ENCODE measurements around the gene ATAT1.

The ATAT1 gene

DNA sequence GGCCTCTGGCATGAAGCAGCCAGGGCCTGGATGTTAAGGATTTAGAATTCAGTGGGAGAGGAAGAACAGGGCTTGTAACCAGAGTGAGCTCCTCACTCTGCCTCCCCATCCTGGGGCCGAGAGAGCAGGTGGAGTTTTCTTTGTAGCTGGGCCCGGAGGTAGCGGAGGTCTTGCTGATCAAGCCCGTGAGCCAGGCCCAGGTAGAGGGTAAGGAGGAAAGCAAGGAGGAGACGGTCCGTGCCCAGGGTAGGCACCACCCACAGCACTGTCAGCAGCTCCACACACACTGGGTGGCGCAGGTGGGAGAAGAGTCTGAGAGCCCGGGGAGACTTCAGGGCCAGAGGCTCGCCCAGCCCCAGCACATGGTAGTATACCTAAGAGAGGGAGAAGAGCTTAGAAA lies 61.9 kb downstream of the ATAT1 start:
- TF ChIP-seq, protein P1, sequence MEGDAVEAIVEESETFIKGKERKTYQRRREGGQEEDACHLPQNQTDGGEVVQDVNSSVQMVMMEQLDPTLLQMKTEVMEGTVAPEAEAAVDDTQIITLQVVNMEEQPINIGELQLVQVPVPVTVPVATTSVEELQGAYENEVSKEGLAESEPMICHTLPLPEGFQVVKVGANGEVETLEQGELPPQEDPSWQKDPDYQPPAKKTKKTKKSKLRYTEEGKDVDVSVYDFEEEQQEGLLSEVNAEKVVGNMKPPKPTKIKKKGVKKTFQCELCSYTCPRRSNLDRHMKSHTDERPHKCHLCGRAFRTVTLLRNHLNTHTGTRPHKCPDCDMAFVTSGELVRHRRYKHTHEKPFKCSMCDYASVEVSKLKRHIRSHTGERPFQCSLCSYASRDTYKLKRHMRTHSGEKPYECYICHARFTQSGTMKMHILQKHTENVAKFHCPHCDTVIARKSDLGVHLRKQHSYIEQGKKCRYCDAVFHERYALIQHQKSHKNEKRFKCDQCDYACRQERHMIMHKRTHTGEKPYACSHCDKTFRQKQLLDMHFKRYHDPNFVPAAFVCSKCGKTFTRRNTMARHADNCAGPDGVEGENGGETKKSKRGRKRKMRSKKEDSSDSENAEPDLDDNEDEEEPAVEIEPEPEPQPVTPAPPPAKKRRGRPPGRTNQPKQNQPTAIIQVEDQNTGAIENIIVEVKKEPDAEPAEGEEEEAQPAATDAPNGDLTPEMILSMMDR (IDR thresholded peaks at IDR 0.05; ENCODE audit: extremely low read depth, missing control alignments), result no peak
- no peak for DNase-seq (ENCODE audit: low spot score)

DNA sequence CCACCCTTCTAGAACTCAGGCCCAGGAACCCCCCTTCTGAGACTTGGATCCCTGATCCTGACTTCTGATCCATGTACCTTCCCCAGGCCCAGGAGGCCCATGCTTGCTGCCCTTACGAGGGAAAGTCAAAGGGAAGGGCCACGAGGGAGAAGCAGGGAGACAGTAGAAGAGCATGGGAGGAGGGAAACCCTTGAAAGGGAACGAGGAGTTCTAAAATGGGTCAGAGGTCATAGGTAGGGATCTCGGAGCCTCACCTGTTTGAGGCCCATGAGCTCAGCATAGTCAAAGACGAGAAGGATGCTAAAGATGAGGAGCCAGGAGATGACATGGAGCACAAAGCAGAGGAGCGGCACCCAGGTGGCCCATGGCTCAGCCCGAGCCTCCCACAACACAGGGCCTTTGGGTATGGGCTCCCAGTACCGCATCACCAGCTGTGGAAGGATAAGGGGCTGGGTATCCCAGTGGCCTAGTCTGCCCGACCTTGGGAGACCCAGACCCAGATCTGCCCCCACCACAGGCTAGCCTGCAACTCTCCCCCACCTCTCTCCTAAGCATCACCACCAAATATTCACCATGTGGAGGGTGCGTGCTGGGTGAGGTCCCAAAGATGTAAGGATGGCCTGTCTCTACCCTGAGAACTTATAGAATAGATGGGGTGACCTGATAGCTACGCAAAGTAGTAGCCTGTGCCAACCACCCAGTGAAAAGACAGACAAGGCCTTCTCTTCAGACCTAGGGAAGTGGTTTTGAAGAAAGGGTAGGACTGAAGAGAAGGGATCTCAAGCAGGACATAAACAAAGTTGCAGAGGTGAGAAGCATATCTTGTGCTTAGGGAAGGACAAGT lies 62.6 kb downstream of the ATAT1 start:
- no peak for DNase-seq (ENCODE audit: low spot score)
- TF ChIP-seq, protein P1 (IDR thresholded peaks at IDR 0.05; ENCODE audit: extremely low read depth, missing control alignments), result no peak

DNA sequence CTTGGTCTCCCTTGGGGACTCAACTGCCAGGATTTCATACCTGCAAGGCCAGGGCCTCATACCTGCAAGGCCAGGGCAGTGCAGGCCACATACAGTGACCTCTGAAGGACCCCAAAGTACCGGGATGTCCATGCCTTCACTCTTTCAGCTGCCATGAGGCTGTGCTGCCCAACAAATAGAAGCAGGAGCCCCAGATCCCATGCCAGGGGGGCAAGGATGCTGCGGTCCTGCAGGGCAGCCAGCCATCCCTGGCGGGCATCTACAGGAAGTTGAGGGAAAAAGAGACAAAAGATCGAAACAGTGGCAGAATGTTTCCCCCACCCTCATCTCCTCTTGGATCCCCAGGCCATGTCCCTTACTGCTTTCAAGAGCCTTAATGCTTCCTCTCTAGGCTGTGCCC lies 63.3 kb downstream of the ATAT1 start:
- TF ChIP-seq, protein P1 (IDR thresholded peaks at IDR 0.05; ENCODE audit: extremely low read depth, missing control alignments), result no peak
- no peak for DNase-seq (ENCODE audit: low spot score)

DNA sequence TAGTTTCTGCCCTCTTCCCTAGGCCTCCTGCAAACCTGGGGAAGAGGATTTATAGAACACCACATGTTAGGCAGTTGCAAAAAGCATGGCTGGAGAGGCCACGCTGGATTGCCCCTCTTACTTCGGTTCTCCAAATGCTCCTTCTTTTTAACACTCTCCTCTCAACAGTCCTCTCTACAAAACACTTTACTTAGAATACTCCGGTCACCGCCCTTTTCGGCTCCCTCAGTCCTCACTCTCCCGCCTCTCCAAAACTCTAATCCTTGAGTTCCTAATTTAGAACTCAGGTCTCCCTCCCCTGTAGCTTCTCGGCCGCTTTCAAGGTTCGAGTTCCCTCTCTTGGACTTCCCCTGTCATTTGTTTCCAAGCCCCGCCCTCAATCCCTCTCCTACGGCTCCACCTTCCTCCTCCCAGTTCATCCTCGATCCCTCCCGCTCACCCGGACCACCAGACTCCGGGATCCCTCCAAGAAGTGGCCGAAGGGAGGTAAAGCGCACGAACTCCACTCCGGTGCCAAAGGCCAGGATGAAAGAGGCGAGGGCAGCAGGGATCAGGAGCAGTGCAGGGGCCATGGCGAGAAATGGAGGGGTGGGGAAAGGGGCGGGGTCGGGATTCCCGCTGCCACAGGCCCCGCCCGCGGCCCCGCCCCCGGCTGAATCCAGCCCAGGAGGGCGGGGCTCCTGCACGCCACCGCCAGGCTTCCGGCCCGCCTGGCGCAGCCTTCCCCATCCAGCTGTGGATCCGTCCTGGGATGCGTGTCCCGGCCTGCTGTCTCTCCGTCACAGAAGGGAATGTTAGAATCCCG lies 63.9 kb downstream of the ATAT1 start, which contains the start of gene NRM:
Gene NRM (minus strand): TSS at position 582 of the 805 bp plus-strand sequence. CDS start 10 bp downstream, at position 572.
- TF ChIP-seq, protein P1 (IDR thresholded peaks at IDR 0.05; ENCODE audit: extremely low read depth, missing control alignments), result no peak

DNA sequence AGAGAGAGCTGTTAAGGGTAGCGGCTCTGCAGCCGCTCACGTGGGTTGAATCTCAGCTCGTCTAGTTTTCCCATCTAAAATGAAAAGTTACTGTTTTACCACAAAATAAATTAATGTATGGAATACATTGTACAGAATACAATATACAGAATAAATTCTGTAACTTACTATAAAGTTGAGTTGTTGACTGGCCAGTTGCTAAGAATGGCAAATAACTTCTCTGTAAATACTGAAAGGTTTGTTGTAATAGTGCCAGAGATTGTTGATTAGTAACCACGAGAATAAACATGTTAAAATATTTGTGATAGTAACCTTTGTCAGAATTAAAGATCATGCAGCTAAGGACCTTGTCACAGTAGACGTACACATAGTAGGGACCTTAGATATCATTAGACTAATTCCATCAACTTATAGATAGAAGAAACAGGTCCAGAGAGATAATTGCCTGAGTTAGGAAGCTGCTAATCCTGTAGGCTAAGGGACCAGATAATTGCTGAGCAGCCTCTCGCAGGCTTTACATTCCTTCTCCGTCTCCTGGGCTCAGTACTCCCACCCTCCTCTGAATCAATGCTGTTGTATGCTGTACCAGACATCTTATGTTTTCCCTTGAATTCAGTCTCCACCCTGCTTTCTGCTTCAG lies 64.7 kb downstream of the ATAT1 start:
- TF ChIP-seq, protein P1 (IDR thresholded peaks at IDR 0.05; ENCODE audit: extremely low read depth, missing control alignments), result no peak
- DNase-seq (ENCODE audit: low spot score), result no peak

More for the DNA sequence above, 63.9 kb downstream of the ATAT1 start, which contains the start of gene NRM:
- peak; percentile 90 for DNase-seq (ENCODE audit: low spot score)

All from GM20000 (cell line).